Transverse colon (tissue), 4 donors: Measurements from ENCODE around the gene LYRM4. TPM values are rescaled to one million over a fixed set of nuclear protein-coding genes. Genes with fewer than 3 reads are reported as not detected.

Experiments used
- DNase-seq: peaks from one replicate; pipeline ENCODE4 v3.0.0-alpha.2; 2019
- H3K27ac ChIP-seq, 4 donors: fragments of 200-600 bp; sonication (generic); 2 replicates each; pipeline ENCODE4 v1.5.1; 2016 to 2018; ENCODE audit warnings: inconsistent platforms in 4 of 4
- H3K27me3 ChIP-seq: fragments of 200-600 bp; sonication (generic); 2 replicates; pipeline ENCODE4 v1.5.1; 2017; ENCODE audit warnings: inconsistent platforms
- H3K36me3 ChIP-seq, 4 donors: fragments of 200-600 bp; sonication (generic); 2 replicates each; pipeline ENCODE4 v1.5.1; 2017 to 2019; ENCODE audit warnings: inconsistent platforms in 4 of 4
- H3K4me1 ChIP-seq, 4 donors: fragments of 200-600 bp; sonication (generic); 2 replicates each; pipeline ENCODE4 v1.5.1; 2017 to 2020; ENCODE audit warnings: inconsistent platforms in 4 of 4
- H3K4me3 ChIP-seq, 4 donors: fragments of 200-600 bp; sonication (generic); 1 replicate in 1 of 4; 2 replicates in 3 of 4; pipeline versions ENCODE4 v1.5.1 to v1.6.1; 2017 to 2019; ENCODE audit warnings: inconsistent platforms in 4 of 4
- H3K9me3 ChIP-seq, 2 donors: fragments of 200-600 bp; sonication (generic); 2 replicates each; pipeline ENCODE4 v1.5.1; 2017 to 2019; ENCODE audit warnings: inconsistent platforms in 2 of 2
- CTCF ChIP-seq, 5 experiments: fragments of 200-600 bp in 3 of 5; fragments of 450-650 bp in 2 of 5; sonication (generic) in 3 of 5; IDR thresholded peaks; 1 replicate in 2 of 5; 2 replicates in 3 of 5; pipeline ENCODE4 v1.5.1; 2016 to 2017; ENCODE audit warnings: antibody characterized with exemption in 5 of 5, inconsistent platforms in 3 of 5, mild to moderate bottlenecking in 2 of 5, moderate library complexity in 1 of 5
- EP300 ChIP-seq: sonication (generic); formaldehyde crosslinking; IDR thresholded peaks from one replicate; pipeline ENCODE4 v1.6.1; 2017; ENCODE audit warnings: antibody characterized with exemption, low read depth
- POLR2A ChIP-seq: fragments of 450-650 bp; IDR thresholded peaks from one replicate; pipeline ENCODE4 v1.6.1; 2016; ENCODE audit warnings: antibody characterized with exemption, mild to moderate bottlenecking, moderate library complexity
- POLR2AphosphoS5 ChIP-seq, 3 donors: sonication (generic); formaldehyde crosslinking; IDR thresholded peaks; one replicate each; pipeline ENCODE4 v1.6.1; 2016; ENCODE audit warnings: antibody characterized with exemption in 3 of 3
- WGBS, 2 donors: methylation state at CpG; one replicate each; pipeline ENCODE4 v1.1.5; 2018; ENCODE audit warnings: low coverage in 1 of 2; 5-methylcytosine and 5-hydroxymethylcytosine counted together
- in situ Hi-C, 4 donors: fragments of 200-750 bp; cut with MboI; loops; one replicate each; pipeline versions ENCODE4 v1.15.0 to v1.15.1; 2017; ENCODE audit warnings: low sequenced_read_pairs in 3 of 4, low pct_ligation_motif_present in 1 of 4, low pct_unique_long_range_greater_than_20kb in 1 of 4
- intact Hi-C: fragments of 100-400 bp; cut with DNase I; formaldehyde crosslinking; loops from one replicate; pipeline ENCODE4 v1.15.1; 2023; ENCODE audit warnings: low total_unique reads
- total RNA-seq, 4 donors: library from RNA; depleted of rRNA; stranded (reverse); fragments of >200 nt; gene quantifications; one replicate each; pipeline ENCODE4 v1.1.0, GENCODE V29; 2016

The LYRM4 gene
- total RNA-seq, 4 donors from 2014 or later = 3.0 to 14.0 (median 6.9) TPM

GRCh38 chr6:5126214-5126613 is 134.5 kb downstream of the LYRM4 start:
- in situ Hi-C loops = loop anchor here in 1 of 4 donors (25.0 kb wide), 1 partner anchor 1436 kb away; no protein-coding TSS in a partner anchor

GRCh38 chr6:5125152-5126006 is 135.4 kb downstream of the LYRM4 start:
- DNase-seq = no peak
- no peaks in the 10 kb centered on the region for H3K4me1 ChIP-seq
- intact Hi-C loops (no loop called here), in situ Hi-C loops (loop anchor here in 1 of 4 donors (25.0 kb wide), 1 partner anchor 1437 kb away; no protein-coding TSS in a partner anchor)
- no peak overlapping the region for H3K4me3 ChIP-seq
- H3K27ac ChIP-seq = no peak overlapping the region
- TF ChIP-seq POLR2AphosphoS5 (IDR thresholded peaks at IDR 0.05) (no peak), CTCF (IDR thresholded peaks at IDR 0.05) (no peak), POLR2A (no peak), EP300 (no peak)
- H3K9me3 ChIP-seq = no peaks in the 10 kb centered on the region
- H3K36me3 ChIP-seq = no peaks in the 10 kb centered on the region
- no peaks in the 10 kb centered on the region for H3K27me3 ChIP-seq
- WGBS, 2 donors = 82% methylated on average over 11 of the region's 11 CpGs; no CpG with 5 or more reads in 1 of the 2 donors

More at GRCh38 chr6:5126214-5126613, 134.5 kb downstream of the LYRM4 start:
- no peaks in the 10 kb centered on the region for H3K4me1 ChIP-seq
- 65 to 83% methylated on average over 2 to 4 of the region's 4 CpGs for WGBS, 2 donors
- no peaks in the 10 kb centered on the region for H3K36me3 ChIP-seq
- TF ChIP-seq POLR2A (no peak), CTCF (IDR thresholded peaks at IDR 0.05) (no peak), EP300 (no peak), POLR2AphosphoS5 (IDR thresholded peaks at IDR 0.05) (no peak)
- intact Hi-C loops = no loop called here
- H3K27me3 ChIP-seq = no peaks in the 10 kb centered on the region
- H3K4me3 ChIP-seq = no peak overlapping the region
- DNase-seq = no peak
- no peak overlapping the region for H3K27ac ChIP-seq
- no peaks in the 10 kb centered on the region for H3K9me3 ChIP-seq

- intact Hi-C loops (no loop called here), in situ Hi-C loops (no loop called here)
- TF ChIP-seq POLR2AphosphoS5 (IDR thresholded peaks at IDR 0.05) (no peak), EP300 (no peak), POLR2A (no peak), CTCF (IDR thresholded peaks at IDR 0.05) (no peak)
- H3K4me1 ChIP-seq = no peaks in the 10 kb centered on the region
- no peaks in the 10 kb centered on the region for H3K36me3 ChIP-seq
- 91 to 100% methylated on average over 1 to 8 of the region's 8 CpGs for WGBS, 2 donors
- no peak overlapping the region for H3K4me3 ChIP-seq
- H3K27me3 ChIP-seq = no peaks in the 10 kb centered on the region
- no peak for DNase-seq
- H3K27ac ChIP-seq = no peak overlapping the region
- H3K9me3 ChIP-seq = no peaks in the 10 kb centered on the region
These were observed 136.2 kb downstream of the LYRM4 start for GRCh38 chr6:5124526-5124925.

- Histone ChIP-seq H3K36me3 (no peaks in the 10 kb centered on the region), H3K27me3 (no peaks in the 10 kb centered on the region), H3K4me1 (no peaks in the 10 kb centered on the region), H3K4me3 (no peak overlapping the region), H3K9me3 (no peaks in the 10 kb centered on the region), H3K27ac (no peak overlapping the region)
- 91% methylated on average over 20 of the region's 20 CpGs; no CpG with 5 or more reads in 1 of the 2 donors for WGBS, 2 donors
- intact Hi-C loops = no loop called here
- in situ Hi-C loops = no loop called here
- no peak for DNase-seq
- TF ChIP-seq POLR2A (no peak), CTCF (IDR thresholded peaks at IDR 0.05) (no peak), POLR2AphosphoS5 (IDR thresholded peaks at IDR 0.05) (no peak), EP300 (no peak)
These were observed 137.2 kb downstream of the LYRM4 start for GRCh38 chr6:5123296-5124143.
